GM18502 (cell line): ENCODE results near the gene KIAA1217.
A peak's percentile ranks its signal among the peaks of the same experiment; 100 is the strongest.

Experiments
- ATAC-seq: cut with Tn5 transposase; IDR thresholded peaks from one replicate; pipeline ENCODE4 v1.9.1; 2021; ENCODE audit warnings: mild to moderate bottlenecking; ENCODE audit not compliant: unreplicated experiment, poor library complexity

The KIAA1217 gene, protein sequence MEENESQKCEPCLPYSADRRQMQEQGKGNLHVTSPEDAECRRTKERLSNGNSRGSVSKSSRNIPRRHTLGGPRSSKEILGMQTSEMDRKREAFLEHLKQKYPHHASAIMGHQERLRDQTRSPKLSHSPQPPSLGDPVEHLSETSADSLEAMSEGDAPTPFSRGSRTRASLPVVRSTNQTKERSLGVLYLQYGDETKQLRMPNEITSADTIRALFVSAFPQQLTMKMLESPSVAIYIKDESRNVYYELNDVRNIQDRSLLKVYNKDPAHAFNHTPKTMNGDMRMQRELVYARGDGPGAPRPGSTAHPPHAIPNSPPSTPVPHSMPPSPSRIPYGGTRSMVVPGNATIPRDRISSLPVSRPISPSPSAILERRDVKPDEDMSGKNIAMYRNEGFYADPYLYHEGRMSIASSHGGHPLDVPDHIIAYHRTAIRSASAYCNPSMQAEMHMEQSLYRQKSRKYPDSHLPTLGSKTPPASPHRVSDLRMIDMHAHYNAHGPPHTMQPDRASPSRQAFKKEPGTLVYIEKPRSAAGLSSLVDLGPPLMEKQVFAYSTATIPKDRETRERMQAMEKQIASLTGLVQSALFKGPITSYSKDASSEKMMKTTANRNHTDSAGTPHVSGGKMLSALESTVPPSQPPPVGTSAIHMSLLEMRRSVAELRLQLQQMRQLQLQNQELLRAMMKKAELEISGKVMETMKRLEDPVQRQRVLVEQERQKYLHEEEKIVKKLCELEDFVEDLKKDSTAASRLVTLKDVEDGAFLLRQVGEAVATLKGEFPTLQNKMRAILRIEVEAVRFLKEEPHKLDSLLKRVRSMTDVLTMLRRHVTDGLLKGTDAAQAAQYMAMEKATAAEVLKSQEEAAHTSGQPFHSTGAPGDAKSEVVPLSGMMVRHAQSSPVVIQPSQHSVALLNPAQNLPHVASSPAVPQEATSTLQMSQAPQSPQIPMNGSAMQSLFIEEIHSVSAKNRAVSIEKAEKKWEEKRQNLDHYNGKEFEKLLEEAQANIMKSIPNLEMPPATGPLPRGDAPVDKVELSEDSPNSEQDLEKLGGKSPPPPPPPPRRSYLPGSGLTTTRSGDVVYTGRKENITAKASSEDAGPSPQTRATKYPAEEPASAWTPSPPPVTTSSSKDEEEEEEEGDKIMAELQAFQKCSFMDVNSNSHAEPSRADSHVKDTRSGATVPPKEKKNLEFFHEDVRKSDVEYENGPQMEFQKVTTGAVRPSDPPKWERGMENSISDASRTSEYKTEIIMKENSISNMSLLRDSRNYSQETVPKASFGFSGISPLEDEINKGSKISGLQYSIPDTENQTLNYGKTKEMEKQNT (N-terminal part only)

DNA sequence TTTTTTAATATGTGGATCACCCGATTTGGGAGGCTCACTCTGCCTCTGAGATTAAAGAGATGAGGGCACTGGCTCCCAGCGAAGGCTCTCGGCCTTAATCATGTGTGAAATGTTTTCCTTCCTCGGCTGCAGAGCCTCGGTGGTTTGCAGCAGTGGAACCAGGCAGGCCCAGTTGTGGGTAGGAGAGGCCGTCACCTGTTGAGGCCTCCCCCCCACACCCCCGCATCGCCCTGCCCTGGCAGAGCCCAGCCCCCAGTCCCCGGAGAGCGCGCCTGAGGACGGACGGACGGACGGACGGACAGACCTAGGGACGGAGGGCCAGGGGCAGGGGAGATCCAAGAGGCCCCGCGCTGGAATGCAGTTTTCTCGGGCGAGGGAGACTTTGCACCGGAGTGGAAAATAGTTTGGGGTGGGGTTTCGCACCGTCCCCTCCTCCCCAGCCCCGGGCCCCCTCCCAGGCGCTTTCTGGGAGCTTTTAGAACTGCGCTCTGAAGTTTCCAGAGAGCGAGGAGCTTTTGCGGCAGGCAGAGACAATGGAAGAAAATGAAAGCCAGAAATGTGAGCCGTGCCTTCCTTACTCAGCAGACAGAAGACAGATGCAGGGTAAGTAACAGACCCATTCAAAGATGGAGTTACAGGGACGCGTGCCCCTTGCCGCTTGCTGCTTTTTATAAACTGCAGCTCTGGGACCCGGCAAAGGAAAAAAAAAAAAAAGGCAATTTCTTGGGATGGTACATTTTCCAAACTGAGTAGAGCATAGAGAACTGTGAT is at the start of gene KIAA1217:
TSS of gene KIAA1217 (plus strand) at position 478 of the 771 bp plus-strand sequence. CDS start at position 534, 56 bp downstream.
- peak; percentile 34 for ATAC-seq

DNA sequence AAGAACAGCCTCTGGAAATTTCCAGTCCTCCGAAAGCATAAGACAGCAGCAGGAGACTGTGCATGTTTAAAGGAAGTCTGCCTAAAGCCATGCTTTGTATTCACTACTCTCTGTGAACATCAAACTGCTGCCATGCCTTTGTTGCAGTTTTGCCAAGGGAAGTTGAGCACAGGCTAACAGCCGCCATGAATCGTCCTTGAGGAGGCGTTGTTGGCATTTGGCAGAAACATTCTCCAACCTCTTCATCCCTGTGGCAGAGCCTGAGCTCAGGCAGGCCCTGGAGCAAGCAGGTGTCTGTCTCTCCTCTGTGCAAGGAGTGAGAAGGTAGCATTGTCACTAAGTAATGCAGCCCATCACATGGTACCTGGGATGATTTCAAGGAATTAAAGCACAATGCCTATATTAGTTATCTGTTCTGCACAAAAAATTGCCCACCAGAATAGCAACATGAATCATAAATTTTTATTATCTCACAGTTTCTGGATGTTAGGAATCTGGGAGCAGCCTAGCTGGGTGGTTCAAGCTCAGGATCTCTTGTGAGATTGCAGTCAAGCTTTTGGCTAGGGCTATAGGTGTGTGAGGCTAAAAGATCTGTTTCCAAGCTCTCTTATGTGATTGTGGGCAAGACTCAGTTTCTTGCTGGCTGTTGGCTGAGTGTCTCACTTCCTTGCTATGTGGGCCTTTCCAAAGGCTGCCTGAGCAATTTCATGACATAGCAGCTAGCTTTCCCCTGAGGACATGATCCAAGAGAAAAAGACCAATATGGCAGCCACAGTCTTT is 46.5 kb upstream of the KIAA1217 start:
- ATAC-seq: no peak

DNA sequence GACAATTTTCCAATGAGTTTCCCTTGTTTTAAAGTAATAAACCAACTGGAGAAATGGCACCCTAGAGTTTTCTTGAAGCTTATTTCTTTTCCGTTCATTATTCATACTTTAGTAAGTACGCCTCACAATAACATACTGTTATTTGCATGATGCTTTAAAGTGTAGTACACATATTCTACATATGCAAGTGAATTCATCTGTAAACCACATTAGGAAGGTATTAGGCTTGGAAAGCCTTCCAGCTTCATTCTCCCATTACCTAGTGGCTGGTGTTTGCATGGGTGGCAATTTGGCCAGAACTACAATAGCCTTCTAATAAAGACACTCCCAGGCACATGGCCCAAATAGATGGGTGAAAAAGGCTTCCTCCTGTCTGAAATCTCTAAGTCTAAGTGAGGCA is 45.5 kb upstream of the KIAA1217 start:
- ATAC-seq: no peak

DNA sequence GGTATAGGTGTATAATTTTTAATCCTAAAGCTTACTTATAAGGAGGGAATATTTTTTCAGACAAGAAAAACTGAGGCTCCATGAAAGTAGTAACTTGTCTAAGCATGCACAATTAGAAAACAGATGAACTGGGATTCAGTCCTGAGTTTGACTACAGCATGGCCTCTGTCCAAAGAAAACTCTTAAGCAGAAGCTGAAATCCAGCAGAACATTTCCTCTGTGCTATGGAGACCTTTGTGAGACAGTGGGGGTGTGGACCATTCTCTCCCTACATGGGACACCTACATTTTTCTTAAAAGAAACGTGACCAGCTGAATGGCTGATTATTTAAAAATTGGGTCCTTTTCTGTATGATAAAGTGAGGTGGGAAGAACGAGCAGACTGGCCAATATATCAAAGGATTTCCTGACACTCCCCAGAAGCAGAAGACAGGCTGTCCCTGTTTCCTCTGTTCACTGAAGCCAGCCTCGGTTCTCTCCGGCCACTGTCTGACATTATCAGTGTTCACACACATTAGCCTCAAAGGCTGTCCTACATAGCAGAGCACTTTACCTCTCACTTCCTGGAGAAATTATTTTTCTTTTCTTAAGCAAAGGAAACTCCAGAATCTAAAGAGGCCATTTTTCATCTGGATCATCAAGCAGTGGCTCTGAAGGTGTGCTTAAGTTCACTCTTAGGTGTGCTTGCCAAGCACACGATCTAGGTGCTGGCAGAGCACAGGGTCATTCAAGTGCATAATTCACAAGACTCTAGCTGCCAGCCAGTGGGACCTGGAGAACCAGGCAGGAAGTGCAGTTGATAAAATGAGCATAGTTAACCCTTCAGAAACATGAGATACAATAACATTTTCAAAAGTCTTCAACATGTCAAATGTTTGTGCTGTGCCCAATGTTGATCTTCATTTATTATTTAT is 40.4 kb upstream of the KIAA1217 start:
- no peak for ATAC-seq

DNA sequence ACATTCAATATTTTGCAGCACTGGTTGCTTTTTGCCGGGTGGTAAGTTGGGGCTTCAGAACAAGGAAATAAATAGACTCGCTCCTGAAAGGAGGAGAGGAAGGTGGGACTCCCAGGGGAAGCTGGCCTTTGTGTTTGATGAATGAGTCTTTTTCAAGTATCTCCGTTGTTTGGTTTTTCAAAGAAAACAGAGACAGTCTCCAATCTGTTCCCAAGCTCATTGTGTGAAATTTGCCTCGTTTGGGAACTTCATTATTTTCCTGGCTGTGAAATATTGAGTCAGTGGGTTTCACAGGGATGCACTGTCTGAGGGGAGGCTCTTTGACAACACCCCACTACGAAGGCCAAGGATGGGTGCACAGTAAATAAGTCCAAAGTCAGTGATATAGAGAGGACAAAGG is 38.7 kb upstream of the KIAA1217 start:
- no peak for ATAC-seq

DNA sequence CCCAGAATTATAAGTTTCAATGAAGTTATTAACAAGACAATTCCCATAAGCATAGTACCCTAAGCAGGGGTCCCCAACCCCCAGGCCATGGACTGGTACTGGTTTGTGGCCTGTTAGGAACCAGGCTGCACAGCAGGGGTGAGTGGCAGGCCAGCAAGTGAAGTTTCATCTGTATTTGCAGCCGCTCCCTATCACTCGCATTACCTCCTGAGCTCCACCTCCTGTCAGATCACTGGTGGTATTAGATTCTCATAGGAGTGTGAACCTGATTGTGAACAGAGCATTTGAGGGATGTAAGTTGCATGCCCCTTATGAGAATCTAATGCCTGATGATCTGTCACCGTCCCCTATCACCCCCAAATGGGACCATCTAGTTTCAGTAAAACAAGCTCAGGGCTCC is 36.0 kb upstream of the KIAA1217 start:
- ATAC-seq: no peak

DNA sequence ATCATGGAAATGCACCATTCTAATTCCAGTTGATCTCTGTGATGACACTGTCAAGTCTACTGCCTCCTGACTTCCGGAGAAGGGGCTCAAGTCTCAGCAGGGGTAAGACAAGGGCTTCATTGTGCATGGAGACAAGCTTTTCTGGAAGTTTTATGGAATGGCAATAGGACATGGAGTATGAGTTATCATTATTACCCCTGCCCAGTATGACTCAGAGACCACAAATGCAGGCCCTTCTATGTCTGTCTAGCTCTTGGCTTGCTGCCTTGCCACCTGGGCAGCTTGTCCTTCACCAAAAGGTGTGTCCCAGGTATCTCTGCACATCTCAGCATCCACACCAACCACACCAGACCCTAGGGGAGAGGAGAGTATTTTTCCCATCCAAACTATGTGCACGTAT is 34.9 kb upstream of the KIAA1217 start:
- no peak for ATAC-seq

DNA sequence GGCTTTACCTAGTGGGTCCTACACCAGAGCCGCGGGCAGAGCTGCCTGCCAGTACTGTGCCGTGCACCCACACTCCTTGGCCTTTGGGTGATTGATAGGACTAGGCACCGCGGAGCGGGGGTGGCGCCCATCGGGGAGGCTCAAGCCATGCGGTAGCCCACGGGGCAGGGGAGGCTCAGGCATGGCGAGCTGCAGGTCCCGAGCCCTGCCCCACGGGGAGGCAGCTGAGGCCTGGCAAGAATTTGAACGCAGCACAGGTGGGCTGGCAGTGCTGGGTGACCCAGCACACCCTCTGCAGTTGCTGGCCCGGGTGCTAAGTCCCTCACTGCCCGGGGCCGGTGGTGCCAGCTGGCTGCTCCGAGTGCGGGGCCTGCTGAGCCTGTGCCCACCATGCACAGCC is 32.3 kb upstream of the KIAA1217 start:
- ATAC-seq: no peak

DNA sequence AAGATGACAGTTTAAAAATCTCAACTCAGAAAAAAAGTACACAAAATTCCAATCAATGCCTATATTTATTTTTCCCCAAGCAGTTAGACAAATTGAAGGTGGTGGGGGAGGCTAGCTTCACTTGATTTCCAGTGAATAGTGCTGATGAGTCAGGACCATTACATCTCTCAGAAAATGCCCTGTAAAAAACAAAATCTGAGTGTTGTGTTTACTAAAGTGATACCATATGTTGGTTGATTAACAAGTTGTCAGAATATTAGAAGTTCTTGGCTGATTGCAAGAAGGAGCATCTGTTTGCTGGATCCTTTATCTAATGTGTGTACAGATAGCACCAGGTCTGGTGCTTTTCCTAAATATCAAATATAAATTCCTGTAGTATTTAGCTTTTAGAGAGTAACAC is 31.3 kb upstream of the KIAA1217 start:
- ATAC-seq: no peak

DNA sequence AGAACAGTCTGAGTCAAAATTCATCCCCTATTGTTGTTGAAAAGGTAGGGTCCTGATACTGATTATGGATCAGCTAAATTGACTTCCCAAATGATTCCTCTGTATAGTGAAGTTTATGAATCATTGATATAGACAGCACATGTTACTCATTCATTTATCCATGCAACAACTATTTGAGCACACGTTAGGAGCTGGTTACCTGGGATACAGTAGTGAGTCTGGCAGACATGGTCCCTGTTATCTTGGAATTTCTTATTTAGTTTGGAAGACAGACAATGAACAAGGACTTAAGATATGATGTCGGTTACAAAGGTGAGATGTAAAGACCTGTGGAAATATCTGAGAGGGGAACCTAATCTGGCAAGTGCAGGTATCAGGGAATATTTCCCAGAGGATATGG is 28.0 kb upstream of the KIAA1217 start:
- ATAC-seq: no peak

DNA sequence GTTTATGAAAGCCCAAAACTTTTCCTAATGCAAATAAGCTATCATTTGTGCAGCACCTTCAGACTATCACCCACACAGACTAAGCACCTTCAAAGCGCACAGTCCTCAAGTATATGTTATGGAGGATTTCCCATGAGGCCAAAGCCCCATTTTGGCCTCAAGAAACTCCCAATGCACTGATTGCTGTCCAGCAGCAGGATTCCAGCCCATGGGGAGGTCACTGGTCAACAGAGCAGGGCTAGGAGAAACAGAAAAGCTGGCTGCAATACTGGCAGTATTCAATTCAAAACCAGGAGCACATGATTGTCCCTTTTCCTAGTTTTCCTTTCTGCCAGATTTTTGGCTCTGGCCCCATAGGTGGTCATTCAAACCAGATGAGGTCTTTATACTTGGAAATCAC is 24.5 kb upstream of the KIAA1217 start:
- no peak for ATAC-seq

DNA sequence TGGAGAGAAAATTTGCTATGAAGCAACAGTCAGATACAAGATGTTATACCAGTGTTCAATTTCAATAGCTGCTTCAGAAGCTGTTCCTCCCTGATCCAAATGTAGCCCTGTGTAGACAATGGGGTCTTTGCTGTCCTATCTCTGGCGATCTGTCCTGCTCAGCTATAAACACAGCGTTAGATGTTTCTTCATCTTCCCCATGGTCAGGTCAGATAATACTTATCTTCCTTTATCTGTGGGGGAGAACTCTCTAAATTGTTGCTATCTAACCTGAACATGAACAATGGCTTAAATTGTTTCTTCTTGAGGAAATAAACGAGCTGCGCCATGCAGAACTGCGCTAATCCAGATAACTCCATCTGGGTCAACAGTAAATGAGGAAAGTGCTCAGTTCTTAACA is 15.6 kb upstream of the KIAA1217 start:
- ATAC-seq: no peak

DNA sequence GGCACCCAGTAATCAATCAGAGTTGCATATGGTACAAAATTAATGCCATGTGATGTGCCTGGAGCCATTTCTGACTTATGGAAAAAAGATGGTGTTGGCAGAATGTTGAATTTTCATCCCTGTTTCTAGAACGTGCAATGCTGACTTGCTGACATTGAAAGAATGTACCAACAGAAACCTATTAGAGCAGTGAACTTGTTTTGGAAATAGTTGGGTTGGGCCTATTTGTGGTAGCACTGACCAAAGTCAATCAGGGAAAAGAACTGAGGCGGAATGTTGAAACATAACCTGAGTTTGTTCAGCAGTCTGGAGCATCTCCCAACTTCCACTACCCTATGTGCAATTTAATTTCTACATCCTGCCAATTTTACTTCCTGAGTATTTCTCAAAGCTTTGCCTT is 11.7 kb upstream of the KIAA1217 start:
- ATAC-seq: no peak

DNA sequence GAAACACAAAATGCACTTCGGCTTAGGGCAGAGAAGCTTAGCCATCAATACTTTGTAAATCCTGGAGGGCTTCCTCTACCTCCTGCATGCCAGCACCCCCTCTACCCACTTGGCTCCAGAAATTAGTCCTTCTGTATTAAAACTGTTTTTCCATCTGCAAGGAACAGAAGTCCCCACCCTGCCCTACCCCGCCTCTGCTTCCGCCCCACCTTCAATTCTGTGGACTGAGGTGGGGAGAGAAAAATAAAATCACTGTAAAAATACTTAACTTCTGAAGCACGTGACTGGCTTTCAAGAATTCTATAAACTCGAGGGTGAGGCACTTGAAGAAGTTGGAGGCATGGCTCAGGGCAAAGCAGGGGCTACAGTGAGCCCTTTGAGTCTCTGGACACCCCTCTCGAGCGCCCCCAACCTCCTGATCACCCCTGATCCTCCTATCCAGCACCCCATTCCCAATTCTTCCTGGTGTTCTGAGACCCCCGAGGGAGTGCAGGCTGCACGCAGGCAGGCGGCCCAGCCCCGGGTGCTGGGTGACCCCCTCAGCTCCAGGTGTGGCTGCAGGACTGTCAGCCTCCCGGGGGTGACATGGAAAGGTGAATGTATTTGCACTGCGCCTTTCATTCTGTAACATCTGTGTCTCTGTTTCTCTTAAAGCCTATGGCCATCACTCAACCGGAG is 7.3 kb upstream of the KIAA1217 start:
- ATAC-seq: no peak

DNA sequence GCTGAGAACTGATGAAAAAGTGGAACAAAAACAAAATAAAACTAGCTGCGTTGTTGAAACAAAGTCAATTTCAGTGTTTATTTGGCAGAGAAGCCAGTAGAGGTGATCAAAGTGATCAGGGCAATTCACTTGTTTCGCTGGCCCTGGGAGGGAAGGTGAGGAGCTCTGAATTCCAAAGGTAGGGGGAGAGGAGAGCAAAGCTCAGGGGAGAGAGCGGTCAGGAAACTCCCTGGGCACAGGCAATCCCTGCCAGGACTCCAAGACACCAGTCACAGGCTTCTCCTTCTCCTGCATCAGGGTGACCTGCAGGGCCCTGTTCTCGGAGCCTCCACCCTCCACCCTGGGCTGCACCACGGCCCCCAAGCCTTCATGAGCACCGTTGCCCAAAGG is 6.8 kb upstream of the KIAA1217 start:
- ATAC-seq: no peak

DNA sequence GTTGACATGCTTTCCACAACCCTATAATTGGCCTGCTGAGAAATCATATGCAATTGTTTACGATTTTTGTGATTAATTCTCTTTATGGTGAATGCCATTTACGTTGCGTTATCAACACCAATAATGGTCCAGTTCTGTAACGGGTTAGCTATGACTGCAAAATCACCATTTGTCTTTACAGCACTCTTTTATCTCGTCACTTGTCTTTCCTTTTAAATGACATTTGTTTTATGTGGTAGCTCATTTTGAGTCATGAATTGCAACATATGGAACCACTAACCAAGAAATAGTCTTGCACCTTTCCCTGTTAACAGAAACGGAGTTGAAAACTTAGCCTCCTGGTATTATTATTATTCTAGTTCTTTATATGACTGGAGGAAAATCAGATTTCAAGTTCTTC is 3.1 kb upstream of the KIAA1217 start:
- ATAC-seq: no peak

DNA sequence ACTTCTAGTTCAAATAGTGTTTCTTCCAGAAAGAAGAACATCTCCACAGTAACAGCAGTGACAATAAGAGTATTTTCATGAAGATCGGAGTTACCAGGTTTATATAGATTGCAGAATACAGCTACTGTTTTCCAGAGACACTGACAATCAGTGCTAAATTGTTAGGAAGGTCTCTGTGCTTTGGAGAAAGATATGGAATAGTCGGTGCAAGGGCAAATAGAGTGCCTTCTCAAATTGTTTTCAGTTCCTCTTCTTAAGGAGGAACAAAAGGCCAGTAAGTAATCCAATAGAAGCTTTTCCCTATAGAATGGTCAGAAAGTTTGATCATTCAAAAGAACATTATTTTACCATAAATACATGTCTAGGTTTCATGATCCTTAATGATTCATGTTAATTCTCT is 2.6 kb upstream of the KIAA1217 start:
- no peak for ATAC-seq

DNA sequence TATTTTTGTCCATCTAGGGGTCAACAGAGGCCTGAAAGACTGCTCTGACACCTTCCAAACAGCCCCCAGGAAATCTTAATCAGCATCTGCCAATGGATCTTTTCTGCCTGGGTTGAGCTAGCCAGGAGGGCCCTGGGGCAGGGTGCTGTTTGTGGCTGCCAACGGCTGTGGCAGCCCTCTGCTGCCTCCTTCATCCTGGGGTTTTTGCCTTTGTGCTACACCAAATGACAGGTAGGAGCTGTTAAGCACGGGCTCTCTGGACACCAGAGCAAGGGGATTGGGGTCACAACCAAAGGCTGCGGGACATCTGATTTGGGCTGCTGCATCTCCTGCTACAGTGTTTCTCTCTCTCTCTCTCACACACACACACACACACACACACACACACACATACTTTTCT is 2.0 kb upstream of the KIAA1217 start:
- no peak for ATAC-seq
